Measurements from ENCODE around the gene FAM53B. TPM values are rescaled to one million over a fixed set of nuclear protein-coding genes. Genes with fewer than 3 reads are reported as not detected.

The FAM53B gene
- polyA plus RNA-seq, 6 donors from 2014 or later: 19.6 to 141 (median 31.5) TPM

DNA sequence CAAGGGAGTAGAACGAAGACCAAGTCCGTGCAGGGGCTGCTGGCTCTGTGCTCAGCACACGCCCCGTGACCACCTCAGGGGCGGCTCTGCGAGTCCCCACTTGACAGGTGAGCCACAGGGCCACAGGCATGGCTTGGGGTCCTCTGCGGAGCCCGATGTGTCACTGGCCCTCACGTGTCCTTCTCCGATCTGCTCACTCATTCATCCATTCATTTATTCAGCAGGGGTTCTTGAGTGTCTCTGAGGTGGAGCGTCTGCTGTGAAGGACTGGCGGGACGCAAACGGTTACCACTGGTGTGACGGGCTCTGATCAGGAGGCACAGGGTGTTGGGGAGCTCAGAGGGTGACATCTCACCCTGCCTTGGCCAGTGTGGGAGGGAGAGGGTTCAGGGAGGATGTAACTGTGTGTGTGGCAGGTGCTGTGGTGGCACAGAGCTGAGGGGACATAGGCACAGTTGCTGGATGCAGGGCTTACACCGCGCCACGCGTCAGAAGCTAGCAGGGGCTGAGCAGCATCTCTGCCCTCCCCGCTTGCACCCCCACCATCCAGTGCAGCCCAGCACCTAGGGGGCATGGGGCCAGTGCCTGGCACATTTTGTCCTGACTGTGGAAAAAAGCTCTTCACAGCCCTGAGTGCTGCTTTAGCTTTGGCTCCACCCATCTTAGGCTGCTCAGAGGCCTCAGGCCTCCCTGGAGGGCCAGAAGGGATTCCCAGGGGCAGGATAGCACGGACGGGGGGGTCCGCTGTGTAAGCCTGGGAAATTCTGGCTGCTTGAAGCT lies 165.8 kb downstream of the FAM53B start:
- Mint-ChIP-seq H3K27ac (peak overlapping the region in 3 of 6 donors; percentile 5 to 62 (median 59)), H3K36me3 (no peaks in the 10 kb centered on the region), H3K9me3 (peaks cover 0 to 13% (median 6%) of the 10 kb centered on the region in 7 donors), H3K4me1 (peaks cover 28 to 49% (median 47%) of the 10 kb centered on the region in 3 donors), H3K27me3 (no peaks in the 10 kb centered on the region), H3K4me3 (peak overlapping the region in 1 of 8 donors; percentile 69)
- ATAC-seq (ENCODE audit: low read depth in 2 of 2) (no peak), DNase-seq (no peak)

DNA sequence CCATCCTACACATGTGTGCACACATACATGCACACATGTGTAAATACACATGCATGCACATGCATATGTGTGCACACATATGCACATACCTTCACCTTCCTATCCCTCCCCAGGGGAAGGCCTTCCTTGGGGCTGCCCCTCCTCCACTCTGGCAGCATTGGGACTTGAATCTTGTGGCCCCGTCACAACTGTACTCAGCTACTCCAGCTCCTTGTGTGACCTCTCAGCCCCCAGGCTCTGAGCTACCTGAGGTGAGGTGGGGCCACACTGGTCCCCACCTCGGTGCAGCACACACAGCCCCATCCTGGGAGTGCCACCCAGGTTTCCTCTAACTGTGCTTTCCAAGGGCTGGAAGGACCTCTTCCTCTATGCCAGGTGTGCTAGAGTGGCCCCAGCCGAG lies 166.5 kb downstream of the FAM53B start:
- H3K27me3 Mint-ChIP-seq: no peaks in the 10 kb centered on the region
- DNase-seq (no peak), ATAC-seq (ENCODE audit: low read depth in 2 of 2) (no peak)
- no peak overlapping the region for H3K27ac Mint-ChIP-seq
- peaks cover 0 to 12% (median 5%) of the 10 kb centered on the region in 7 donors for H3K9me3 Mint-ChIP-seq
- H3K4me3 Mint-ChIP-seq: no peak overlapping the region
- H3K4me1 Mint-ChIP-seq: peaks cover 23 to 45% (median 39%) of the 10 kb centered on the region in 3 donors
- H3K36me3 Mint-ChIP-seq: no peaks in the 10 kb centered on the region

DNA sequence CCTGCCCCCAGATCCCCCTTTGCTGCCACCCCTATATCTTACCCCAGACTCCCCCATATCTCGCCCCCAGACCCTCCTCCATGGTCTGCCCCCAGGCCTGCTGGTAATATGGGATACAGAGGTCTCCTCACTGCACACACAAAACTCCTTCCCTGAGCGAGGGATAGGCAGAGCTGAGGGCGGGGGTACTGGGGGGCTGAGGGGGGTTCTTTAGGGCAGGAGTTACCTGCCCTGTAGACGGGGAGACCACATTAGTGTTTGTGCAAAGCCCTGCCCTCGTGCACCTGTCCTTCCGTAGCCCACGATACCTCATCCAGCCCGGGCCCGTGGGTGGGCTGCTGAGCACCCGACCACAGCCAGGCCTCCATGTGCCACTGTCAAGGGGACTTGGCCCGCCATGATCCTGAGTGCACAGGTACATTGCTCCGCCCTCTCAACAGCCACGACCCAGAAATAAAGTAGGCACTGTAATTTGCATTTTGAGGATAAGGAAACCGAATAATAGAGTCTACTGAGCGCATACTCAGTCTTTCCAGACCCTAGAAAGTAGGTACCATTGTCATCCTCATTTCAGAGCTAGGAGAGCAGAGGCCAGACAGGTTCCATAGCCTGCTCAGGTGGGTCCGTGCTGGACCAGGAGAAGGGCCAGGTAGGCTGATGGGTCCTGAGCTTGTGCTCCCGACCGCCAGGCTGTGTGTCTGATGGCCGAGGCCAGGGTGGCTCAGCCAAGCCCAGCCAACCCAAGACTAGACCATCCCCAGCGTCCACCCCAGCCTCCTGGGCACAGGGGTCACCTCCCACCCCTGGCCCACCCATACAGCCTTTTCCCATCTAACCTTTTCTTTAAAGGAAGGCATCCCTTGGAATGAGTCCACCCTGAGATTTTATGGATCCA lies 167.4 kb downstream of the FAM53B start:
- no peak for ATAC-seq (ENCODE audit: low read depth in 2 of 2)
- H3K36me3 Mint-ChIP-seq: peaks cover 0 to 2% of the 10 kb centered on the region in 2 donors
- H3K4me3 Mint-ChIP-seq: peak overlapping the region in 1 of 8 donors; percentile 56
- no peak overlapping the region for H3K27ac Mint-ChIP-seq
- peaks cover 0 to 12% (median 5%) of the 10 kb centered on the region in 7 donors for H3K9me3 Mint-ChIP-seq
- DNase-seq: no peak
- H3K4me1 Mint-ChIP-seq: peaks cover 23 to 48% (median 41%) of the 10 kb centered on the region in 3 donors
- no peaks in the 10 kb centered on the region for H3K27me3 Mint-ChIP-seq

DNA sequence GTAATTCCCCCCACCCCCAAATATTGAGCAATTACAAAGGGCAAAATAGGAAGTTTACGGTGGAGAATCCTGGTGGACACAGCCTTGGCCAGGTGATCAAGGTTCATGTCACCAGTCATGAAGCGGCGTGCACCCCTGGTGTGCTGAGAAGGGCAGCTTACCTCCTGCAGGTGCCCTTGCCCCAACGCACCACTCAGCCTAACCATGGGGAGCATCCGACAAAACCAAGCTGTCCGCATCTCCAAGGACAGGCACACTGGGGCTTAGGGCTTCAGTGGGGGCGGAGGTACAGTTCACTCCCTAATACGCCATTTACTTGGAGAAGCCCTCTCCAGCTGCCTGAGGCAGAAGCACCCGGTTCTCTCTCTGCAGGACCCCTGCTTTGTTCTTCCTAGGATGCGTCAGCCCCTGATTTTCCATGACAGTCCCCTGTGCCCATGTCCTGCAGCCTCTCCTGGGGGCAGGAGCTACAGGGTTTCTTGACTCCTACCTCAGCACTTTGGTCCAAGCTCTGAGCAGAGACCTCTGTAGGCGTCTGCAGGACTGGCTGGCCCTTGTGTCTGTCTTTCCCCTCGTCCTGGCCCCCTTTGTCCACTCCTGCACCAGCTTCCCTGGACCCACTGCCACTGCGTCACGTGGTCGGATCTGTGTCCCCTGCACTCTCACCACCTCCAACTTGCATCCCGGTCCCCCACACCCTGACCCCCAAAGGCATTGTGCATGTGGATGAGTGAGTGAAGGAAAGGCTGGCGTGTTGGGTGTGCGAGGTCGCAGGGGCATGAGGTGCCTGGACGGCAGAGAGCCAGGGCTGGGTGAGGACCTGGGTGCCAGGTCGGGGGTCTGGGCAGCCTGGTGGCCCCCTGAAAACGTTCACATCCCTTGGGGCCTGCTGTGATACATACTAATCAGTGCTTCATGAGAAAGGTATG lies 168.8 kb downstream of the FAM53B start:
- DNase-seq: no peak
- H3K27ac Mint-ChIP-seq: peak overlapping the region in 3 of 6 donors; percentile 35 to 91 (median 80)
- peaks cover 35 to 58% (median 55%) of the 10 kb centered on the region in 3 donors for H3K4me1 Mint-ChIP-seq
- H3K4me3 Mint-ChIP-seq: peak overlapping the region in 1 of 8 donors; percentile 25
- H3K36me3 Mint-ChIP-seq: peaks cover 0 to 7% of the 10 kb centered on the region in 2 donors
- no peaks in the 10 kb centered on the region for H3K27me3 Mint-ChIP-seq
- ATAC-seq (ENCODE audit: low read depth in 2 of 2): no peak
- peaks cover 0 to 4% (median 0%) of the 10 kb centered on the region in 7 donors for H3K9me3 Mint-ChIP-seq

DNA sequence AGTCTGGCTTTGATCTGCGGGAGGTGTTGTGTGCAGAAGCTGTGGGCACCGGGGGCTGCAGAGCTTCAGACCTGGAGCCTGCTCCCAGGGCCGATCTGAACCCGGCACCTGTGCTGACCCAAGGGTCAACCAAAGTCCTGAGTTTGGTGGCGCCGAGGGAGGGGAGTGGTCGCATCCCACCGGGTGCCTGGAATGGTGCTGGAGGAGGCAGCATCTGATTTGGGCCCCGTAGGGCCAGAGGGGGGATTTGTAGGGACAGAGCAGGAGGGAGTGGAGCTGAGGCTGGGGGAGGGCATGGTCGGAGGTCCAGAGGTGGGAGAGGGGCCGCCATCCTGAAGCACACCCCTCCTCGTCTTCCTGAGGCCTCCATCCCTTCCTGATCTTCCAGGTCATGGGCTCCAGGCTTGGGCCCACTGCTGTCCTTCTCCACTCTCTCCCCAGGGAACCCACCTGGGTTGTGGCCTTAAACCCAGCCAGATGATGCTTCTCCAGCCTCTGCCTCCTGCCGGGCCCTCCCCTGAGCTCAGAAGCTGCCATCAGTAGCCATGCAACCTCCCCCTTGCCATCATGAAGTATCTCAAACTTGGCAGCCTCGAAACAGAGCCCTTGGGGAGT lies 169.6 kb downstream of the FAM53B start:
- ATAC-seq (ENCODE audit: low read depth in 2 of 2): no peak
- H3K27me3 Mint-ChIP-seq: no peaks in the 10 kb centered on the region
- H3K4me1 Mint-ChIP-seq: peaks cover 42 to 66% (median 63%) of the 10 kb centered on the region in 3 donors
- peak overlapping the region in 1 of 8 donors; percentile 68 for H3K4me3 Mint-ChIP-seq
- H3K27ac Mint-ChIP-seq: peak overlapping the region in 3 of 6 donors; percentile 29 to 74 (median 60)
- DNase-seq: no peak
- H3K36me3 Mint-ChIP-seq: peaks cover 0 to 7% of the 10 kb centered on the region in 2 donors
- H3K9me3 Mint-ChIP-seq: no peaks in the 10 kb centered on the region

DNA sequence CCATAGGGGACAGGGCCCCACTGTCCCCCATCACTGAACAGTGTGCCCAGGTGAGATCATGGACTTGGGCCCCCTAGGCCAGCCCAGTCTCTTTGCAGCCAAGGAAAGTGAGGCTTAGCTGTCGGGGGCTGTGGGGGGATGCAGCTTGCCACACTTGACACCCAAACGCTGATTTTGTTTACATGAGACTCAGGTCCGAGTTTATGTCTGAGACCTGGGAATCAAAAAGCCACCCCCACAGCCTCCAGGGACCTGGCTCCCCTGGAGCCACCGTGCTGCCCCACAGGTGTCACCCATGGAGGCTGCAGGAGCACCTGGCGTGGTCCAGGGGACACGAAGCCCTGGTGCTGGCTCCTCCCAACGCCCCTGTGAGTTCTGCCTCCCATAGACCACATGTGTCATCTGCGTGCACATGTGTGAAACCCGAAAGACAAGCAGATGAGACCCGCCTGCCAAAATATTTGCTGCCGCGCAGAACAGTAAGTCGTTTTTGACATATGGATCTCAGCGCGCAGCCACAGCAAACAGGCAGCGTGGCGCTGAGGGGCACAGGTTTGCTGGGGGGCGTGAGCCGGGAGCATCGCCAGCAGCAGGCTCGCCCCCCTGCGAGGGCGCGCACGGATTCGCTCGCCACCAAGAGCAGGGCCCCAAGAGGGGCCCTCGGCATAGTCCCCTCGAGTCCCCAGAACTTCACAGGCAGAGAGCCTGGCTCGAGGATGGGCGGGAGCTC lies 170.3 kb downstream of the FAM53B start:
- Mint-ChIP-seq H3K4me3 (no peak overlapping the region), H3K27me3 (no peaks in the 10 kb centered on the region), H3K4me1 (peaks cover 48 to 73% (median 70%) of the 10 kb centered on the region in 3 donors), H3K36me3 (peaks cover 0 to 7% of the 10 kb centered on the region in 2 donors), H3K9me3 (no peaks in the 10 kb centered on the region), H3K27ac (peak overlapping the region in 3 of 6 donors; percentile 21 to 60 (median 29))
- ATAC-seq (ENCODE audit: low read depth in 2 of 2): no peak
- no peak for DNase-seq

- Mint-ChIP-seq H3K27ac (peak overlapping the region in 1 of 6 donors; percentile 18), H3K27me3 (no peaks in the 10 kb centered on the region), H3K4me1 (peaks cover 41 to 76% (median 70%) of the 10 kb centered on the region in 3 donors), H3K9me3 (no peaks in the 10 kb centered on the region), H3K4me3 (peak overlapping the region in 1 of 8 donors; percentile 25), H3K36me3 (peaks cover 0 to 7% of the 10 kb centered on the region in 2 donors)
- ATAC-seq (ENCODE audit: low read depth in 2 of 2) (no peak), DNase-seq (no peak)
Measured at GRCh38 chr10:124572751-124573150, 171.4 kb downstream of the FAM53B start.

GRCh38 chr10:124570646-124571045 lies 173.5 kb downstream of the FAM53B start:
- ATAC-seq (ENCODE audit: low read depth in 2 of 2) (no peak), DNase-seq (no peak)
- Mint-ChIP-seq H3K4me3 (peak overlapping the region in 5 of 8 donors; percentile 6 to 82 (median 39)), H3K27me3 (no peaks in the 10 kb centered on the region), H3K27ac (peak overlapping the region in 5 of 6 donors; percentile 52 to 93 (median 79)), H3K9me3 (no peaks in the 10 kb centered on the region), H3K4me1 (peaks cover 51 to 76% (median 73%) of the 10 kb centered on the region in 3 donors), H3K36me3 (peaks cover 0 to 7% of the 10 kb centered on the region in 2 donors)

- H3K4me1 Mint-ChIP-seq: peaks cover 44 to 77% (median 73%) of the 10 kb centered on the region in 3 donors
- H3K27ac Mint-ChIP-seq: peak overlapping the region; percentile 58 to 95 (median 88)
- no peaks in the 10 kb centered on the region for H3K27me3 Mint-ChIP-seq
- H3K4me3 Mint-ChIP-seq: peak overlapping the region in 4 of 8 donors; percentile 37 to 82 (median 74)
- peaks cover 0 to 7% of the 10 kb centered on the region in 2 donors for H3K36me3 Mint-ChIP-seq
- ATAC-seq (ENCODE audit: low read depth in 2 of 2) (peak; percentile 77 to 82), DNase-seq (peak; percentile 47)
- H3K9me3 Mint-ChIP-seq: no peaks in the 10 kb centered on the region
Measured at GRCh38 chr10:124569623-124570470, 174.3 kb downstream of the FAM53B start.

Measured in naive B cell (primary cell).